IPS DF 4.7 (cell line): Measurements from ENCODE around the gene PLEKHG5.
"Not testable (repeated sequence)": the region's sequence is repeated elsewhere in the genome, so short reads cannot be mapped to it uniquely, and the experiment has no call there.

Experiments used
- DNase-seq: peaks from one replicate; pipeline ENCODE4 v3.0.0-alpha.2; 2013; ENCODE audit warnings: low spot score; ENCODE audit errors: extremely low read depth

Gene PLEKHG5

DNA sequence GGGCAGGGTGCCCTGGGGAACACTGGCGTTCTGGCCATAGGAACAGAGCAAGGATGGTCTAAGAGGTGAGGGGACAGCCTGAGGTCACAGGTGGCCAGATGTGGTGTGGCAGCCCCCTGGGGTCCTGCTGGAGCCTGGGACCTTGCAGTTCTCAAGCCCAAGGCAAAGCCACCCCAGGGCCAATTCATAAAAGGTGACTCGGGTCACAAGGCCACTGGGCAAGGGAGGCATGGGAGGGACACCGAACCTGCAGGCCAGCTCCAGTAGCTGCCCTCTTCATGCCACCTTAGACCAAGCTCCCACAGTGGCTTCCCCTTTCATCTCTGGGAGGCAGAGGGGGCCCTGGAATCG lies 44.8 kb downstream of the PLEKHG5 start:
- no peak for DNase-seq

DNA sequence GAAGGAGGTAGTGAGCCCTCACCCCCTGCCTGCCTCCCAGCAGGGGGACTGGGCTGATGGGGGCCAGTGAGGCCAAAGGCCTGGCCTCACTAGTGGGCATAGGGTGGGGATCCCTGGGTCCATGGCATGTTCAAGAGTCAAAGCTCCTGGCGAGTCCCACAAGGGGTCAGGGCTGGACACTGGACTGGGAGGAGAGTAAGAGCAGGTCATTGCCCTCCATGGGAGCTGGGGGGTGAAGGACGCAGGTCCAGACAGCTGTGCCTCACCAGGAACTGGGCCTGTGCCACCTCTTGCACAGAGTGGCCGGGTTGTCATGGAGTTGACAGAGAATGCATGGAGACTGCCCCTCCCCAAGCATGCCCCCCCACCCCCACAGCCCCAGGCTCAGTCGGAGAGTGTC lies 45.5 kb downstream of the PLEKHG5 start:
- DNase-seq, result not testable (repeated sequence)

DNA sequence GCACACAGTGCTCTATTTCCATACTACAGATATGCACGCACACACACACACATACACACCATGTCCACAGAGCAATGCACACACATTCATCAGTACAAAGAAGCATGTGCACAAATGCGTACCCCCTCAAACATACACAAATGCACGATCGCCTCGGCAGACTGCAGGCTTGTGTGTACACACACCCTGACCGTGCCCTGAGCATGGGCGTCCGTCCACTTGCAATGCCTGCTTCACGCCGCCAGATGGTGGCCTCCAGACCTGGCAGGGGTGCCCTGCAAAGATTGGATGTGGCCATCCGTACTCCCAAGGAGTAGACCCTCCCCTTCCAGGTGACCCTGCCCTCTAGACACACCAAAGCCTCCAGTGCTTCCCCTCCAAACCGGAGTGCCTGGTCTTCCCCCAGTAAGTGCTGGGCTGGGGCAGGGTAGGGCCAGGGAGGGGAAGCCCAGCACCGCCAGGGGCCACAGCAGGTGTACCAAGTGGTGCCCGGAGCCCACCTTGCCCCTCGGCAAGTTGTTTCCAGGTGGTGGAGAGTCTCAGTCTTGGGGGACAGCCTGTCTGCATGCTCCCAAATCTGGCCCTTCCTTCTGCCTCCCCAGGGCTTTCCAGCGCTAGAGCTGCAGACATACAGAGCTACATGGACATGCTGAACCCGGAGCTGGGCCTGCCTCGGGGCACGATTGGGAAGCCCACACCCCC lies 46.3 kb downstream of the PLEKHG5 start:
- DNase-seq, result no peak

DNA sequence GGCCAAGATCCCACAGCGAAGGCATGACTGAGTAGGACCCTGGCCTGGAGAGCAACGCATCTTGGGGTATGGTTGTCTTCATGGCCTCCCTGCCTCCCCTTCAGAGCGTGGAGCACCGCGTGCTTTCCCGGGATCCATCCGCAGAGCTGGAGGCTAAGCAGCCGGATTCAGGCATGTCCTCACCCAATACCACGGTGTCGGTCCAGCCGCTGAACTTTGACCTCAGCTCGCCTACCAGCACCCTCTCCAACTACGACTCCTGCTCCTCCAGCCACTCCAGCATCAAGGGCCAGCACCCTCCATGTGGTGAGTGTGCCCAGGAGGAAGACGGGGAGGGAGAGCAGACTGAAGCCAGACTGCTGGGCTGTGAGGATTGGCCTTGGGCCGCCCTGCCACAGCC lies 47.1 kb downstream of the PLEKHG5 start:
- DNase-seq, result no peak

DNA sequence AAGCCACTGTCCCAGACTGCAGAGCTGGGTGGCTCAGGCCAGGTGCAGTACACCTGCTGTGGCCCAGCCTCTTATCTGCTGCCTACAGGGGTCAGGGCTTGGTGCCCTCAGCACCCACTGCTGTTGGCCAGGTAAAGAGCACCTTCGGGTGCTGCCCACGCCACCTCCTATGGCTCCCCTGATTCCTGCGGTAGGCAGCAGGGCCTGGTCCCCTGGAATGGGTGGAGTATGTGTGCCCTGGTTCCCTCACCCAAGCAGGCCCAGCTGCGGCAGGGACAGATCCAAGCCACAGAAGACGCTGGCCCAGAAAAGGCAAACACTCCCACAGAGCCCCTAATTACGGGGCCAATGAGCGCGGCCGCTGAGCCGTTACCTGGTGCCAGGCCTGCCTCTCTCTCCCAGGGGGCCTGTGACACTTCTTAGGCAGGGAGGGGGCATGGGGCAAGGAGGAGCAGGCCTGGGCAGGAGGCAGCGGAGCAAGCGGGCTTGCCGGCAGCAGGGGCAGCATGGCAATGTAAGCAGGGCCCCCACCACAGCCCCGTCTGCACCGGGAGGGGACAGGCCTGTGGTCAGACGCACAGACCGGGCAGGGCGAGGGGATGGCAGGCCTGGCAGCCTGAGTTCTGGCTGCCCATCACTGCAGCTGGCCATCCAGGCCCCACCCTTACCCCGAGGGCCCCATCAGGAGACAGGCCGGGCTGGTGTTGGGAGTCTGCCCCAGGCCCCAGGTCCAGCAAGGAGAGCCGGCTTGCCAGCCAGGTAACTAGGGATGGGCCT lies 47.9 kb downstream of the PLEKHG5 start:
- no peak for DNase-seq

DNA sequence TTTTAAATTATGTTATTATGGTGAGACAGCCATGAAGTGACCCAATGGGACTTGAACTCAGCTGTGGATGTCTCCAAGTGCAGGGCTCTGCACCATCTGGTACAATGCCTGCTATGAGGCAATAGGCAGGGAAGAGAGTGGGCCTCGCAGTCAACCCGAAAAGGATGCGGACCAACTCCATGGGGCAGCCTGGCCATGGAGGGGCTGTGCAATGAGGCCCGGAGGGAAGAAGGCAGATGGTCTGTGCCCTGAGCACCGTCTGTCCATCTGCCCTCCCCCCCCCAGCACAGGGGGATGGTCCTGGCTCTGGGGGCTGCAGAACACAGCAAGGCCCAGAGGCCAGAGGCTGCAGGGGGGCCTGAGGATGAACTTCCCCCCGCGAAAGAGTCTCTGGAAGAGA lies 49.9 kb downstream of the PLEKHG5 start:
- no peak for DNase-seq

DNA sequence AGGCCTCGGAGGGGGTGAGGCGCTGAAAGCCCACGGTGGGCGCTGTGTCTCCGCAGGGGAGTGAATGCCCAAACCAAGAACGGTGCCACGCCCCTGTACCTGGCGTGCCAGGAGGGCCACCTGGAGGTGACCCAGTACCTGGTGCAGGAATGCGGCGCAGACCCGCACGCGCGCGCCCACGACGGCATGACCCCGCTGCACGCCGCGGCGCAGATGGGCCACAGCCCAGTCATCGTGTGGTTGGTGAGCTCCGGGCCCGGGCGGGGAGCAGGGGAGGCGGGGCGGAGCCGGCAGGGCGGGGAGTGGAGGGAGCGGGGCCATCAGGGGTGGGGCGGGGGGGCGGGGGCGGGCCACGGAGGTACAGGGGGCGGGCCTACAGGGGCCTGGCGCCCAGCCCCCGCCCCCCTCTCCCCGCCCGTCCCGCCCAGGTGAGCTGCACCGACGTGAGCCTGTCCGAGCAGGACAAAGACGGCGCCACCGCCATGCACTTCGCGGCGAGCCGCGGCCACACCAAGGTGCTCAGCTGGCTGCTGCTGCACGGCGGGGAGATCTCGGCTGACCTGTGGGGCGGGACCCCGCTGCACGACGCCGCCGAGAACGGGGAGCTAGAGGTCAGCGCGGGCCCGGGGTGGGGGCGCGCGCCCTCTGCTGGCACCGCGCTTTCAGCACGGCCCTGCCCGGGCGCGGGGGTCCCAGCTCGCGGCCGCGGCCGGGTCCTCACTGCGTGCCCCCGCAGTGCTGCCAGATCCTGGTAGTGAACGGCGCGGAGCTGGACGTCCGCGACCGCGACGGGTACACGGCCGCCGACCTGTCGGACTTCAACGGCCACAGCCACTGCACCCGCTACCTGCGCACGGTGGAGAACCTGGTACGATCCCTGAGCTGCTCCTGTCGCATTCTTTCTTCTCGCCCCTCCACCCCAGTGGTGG lies 51.0 kb downstream of the PLEKHG5 start:
- no peak for DNase-seq

DNA sequence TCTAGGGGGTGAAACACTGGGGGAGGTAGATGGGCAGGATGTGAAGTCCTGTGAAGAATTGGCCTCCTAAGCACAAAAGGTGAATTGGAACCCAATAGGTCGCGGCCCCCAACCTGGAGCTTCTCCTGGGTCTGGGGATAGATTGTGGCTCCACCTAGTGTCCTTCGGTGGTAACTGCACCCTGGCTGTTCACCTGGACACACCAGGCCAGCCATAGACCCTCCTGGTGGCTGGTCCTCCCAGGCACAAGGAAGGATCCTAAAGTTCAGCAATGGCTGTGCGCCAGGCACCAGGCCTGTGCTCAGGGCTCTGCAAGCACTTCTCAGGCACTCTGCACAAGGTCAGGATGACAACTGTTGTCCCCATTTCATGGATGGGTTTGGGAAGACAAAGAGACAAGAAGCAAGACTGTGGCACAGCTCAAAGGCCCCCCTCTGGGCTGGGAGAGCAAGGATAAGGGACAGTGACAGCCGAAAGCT lies 53.4 kb downstream of the PLEKHG5 start:
- DNase-seq, result no peak

DNA sequence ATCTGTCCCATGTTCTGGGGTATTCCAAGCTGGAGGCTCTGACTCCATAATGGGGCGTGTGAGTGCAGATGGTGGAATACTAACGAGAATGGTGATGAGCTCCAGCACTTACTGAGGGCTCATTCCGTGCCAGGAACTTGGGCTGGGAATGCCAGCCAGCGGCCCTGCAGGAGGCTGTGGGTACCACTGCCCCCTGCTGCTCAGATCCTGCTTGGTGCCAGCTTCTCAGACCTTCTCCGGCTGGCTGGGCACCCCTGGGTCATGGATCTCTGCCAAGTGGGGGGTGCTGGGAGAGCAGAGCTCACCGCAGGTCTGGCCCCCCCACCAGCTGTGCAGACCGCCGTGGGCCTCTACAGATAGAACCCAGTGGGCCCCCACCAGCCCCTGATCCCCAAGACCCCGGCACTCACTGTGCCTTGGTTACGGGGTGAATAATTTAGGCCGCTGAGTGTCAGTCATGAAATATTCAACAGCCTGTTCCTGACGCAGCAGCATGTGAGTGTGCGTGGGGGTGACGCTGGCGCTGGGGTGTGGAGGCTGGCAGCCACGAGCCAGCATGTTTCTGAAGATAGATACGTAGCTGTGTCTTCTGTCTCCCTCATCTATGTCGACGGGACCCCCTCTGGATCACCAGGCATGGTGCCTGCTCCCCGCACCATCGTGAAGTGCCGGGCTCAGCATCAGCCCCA lies 54.3 kb downstream of the PLEKHG5 start:
- DNase-seq, result not testable (repeated sequence)

DNA sequence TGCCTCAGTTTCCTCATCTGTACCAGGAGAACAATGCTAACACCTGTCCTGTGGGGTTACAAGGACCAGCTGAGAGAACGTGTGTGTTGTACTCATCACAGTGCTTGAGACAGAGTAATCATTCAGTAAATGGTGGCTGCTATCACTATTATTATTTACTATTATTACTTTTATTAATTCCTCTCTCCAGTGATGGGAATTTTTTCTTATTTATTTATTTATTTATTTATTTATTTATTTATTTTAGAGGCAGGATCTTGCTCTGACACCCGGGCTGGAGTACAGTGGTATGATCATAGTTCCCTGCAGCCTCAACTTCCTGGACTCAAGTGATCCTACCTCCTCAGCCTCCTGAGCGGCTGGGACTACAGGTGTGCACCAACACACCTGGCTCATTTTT lies 55.2 kb downstream of the PLEKHG5 start:
- DNase-seq, result not testable (repeated sequence)

DNA sequence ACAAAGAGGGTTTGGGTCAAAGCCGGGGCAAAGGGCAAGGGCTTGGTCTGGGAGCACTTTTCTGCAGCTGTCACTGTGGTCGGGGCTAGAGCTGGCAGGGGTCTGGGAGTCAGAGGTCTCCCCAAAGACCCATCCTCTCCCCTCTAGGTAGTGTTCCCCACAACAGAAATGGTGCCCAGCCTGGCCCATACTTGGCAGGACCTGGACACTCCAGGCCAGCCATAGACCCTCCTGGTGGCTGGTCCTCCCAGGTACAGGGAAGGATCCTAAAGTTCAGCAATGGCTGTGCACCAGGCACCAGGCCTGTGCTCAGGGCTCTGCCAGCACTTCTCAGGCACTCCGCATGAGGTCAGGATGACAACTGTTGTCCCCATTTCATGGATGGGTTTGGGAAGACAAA lies 55.9 kb downstream of the PLEKHG5 start:
- no peak for DNase-seq

DNA sequence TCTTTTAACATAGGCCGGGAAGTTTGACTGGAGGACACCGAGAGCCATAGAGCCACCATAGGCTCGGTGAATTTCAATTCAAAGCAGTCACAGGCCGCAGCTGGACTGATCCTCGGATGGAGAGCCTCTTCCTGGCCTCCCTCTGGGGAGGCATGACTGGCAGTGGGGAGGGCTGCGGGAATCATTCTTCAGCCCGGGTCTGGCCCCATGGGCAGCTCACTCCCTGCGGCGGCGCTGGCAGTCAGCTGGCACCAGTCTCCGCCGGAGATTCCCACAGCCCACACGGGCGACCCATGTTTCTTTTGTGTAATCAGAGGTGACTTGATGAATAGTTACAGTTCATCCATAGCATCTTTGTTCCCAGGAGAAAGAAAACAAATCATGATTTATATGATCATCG lies 56.3 kb downstream of the PLEKHG5 start:
- DNase-seq, result no peak

DNA sequence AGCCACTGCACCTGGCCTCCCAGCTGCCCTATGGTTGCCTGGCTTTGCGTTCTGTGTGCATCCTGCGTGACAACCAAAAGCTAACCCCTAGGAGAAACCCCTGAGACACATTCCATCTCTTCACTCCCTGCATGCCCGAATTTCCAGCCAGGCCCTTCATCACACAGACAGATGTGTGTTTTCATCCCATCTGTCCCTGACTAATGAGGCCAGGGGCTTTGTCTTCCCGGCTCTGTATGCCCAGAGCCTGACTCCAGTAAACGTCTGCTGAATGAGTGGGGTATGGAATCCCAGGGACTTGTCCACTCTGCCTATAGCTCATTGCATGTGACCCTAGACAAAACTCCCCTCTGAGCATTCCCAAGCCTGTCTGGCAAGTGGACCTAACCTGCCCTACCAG lies 57.3 kb downstream of the PLEKHG5 start:
- DNase-seq, result no peak

DNA sequence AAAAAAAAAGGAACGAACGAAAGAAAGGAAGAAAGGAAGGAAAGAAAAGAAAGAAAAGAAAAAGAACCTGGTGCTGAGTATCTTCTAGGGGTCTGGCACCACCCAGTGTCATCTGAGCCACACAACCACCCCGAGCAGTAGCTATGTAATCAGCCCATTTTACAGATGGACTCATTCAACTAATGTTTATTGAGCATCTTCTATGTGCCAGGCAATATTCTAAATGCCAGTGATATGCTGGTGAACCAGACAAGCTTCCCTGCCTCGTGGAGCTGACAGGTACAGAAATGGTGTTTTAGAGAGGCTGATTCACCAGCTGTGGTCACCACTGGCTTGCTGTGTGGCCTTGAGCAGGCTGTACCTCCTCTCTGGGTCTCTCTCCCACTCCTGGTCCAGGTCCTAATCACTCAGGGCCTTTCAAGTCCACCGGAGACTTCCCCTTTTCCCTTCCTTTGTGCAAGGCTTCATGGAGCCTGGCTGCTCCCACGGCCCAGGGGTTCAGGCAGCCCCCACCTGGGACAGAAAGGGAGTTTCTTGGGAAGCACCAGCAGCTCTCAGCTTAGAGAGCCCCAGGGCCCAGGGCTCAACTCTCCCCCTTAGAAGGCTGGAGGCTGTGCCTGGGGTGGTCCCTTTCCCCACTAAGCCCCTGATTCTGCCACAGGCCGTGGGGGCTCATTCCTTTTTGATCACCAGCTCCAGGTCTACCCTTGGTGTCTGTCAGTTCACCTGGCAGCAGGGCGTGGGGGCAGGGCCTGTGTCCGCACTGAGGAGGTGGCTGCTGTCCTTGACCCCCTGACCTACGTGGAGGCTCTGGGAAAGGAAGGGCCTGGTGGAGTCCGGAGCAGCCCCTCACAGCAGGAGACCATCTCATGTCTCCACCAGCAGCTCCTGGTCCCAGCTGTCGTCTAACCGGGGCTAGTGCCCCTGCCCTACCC lies 59.6 kb downstream of the PLEKHG5 start:
- DNase-seq, result not testable (repeated sequence)

DNA sequence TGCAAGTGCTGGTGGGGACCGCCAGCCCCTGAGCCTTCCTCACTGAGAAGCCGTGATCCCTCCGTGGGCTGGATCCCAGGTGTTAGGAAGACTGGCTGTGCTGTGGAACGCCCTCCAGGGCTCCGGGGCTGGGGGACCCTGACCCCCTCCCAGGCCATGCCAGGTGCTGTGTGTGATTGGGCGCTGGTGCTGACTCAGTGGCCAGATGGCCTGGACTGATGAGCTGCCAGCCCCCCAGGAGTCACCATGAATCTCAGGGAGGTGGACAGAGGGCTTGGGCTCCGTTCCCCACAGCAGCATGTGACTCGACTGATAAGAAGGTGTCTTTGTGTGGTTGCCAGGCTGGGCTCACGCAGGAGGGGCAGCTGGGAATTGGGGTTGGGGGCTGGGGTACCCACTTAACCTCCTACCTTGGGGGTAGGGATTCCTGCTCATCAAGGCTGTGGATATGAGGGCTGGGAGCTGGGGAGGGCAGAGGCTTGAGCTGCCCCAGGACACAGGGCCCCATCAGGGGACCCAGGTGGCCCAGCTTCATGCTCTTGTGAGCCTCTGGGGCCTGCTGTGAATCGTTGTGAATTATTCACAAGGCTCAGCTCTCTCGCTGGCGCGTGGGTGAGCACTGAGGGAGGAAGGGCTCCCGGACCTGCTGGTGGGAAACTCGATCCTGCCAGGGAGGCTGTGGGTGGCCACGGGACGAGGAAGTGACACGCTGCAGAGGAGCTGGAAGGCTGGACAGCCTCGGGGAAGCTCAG lies 61.6 kb downstream of the PLEKHG5 start:
- not testable (repeated sequence) for DNase-seq

DNA sequence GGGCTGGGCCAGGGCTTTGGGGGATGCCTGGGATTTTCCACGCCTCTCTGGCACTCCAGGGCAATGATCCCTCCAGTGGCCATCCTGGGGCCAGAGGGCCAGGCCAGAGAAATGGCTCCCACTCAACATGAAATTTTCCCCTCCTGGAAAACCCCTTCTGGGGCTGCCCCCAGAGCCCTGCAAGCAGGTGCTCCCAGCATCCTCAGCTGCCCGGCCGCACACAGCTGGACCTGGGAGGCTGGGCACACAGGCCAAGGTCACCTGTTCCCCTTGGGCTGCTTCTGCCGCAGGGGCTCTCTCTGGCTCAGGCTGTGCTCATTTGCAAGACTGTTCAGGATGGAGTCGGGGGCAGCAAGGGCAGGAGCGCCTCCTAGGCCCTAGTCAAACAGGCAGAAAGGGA lies 63.0 kb downstream of the PLEKHG5 start:
- DNase-seq, result not testable (repeated sequence)

DNA sequence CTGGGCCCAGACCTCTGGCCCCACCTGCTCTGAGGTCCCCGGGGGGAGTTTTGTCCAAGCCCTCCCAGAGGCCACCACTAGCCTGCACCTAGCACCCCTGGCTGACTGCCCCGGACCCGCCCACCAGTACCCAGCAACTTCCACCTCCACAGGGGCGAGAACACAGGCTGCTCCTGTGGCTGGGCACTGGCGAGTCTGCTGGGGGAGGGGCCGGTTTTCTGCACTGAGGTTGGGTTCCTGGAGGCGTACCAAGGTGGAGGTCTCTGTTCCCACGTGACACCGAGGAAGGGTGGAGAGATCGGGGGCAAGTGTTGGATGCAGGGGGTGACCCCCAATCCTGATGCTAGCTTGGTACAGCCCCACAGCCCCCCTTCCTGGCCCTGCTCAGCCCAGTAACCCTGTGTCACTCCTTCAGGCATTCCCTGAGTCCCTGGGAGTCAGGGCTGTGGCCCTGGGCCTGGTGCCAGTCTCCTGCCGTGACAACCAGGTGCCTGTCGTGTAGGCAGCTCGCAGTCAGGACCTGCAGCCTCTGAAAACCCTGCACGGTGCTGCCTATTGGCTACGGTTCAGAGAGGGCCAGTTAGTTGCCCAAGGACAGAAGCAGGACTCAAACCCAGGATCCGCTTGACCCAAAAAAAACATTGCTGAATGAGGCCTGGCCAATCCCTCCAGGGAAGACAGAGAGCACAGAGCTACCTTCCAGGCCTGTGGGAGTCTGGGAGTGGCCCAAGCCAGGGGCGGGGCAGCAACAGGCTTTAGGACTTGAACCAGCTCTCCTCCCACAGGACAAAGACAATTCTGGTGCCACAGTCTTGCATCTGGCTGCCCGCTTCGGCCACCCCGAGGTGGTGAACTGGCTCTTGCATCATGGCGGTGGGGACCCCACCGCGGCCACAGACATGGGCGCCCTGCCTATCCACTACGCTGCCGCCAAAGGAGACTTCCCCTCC lies 63.8 kb downstream of the PLEKHG5 start:
- no peak for DNase-seq

DNA sequence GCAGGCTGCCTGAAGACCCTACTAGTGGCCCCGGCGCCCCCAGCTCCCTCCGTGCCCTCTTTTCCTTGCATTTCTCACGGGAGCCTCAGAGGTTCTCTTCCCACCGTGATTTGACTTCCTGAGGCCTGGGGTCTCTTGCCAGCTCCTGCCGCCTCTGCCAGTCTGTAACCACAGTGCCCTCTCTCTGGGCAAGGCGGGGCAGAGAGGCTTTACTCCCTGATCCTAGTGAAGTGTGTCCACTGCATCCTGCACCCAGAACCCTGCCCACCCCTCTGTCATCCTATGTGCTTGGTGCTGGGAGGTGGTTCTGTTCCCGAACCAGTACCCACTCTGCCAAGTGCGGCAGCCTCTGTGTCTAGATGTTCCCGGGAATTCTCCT lies 64.5 kb downstream of the PLEKHG5 start:
- DNase-seq, result no peak
